Activated CD4-positive, alpha-beta T cell treated with anti-CD3 and anti-CD28 coated beads, Interleukin-2, amount 10 ng/mL, durations not matched to agents 7 days and 5 days (primary cell): ENCODE measurements around the gene NKAIN2. TPM values are rescaled to one million over a fixed set of nuclear protein-coding genes. Genes with fewer than 3 reads are reported as not detected.

Experiments used
- CTCF ChIA-PET: fragments of 350-600 bp; sonication (Branson Sonifier 250); formaldehyde crosslinking; loops from one replicate; lab custom pipeline; 2021; ENCODE audit warnings: antibody characterized with exemption; lab: Charles Lee
- POLR2A ChIA-PET: fragments of 350-600 bp; sonication (Branson Sonifier 250); formaldehyde crosslinking; loops from one replicate; lab custom pipeline; 2021; ENCODE audit warnings: antibody characterized with exemption; lab: Charles Lee
- DNase-seq: peaks from one replicate; pipeline ENCODE4 v3.0.0-alpha.2; 2020
- H3K27ac Mint-ChIP-seq: one replicate; pipeline ENCODE4 v1.8.0; 2021; ENCODE audit warnings: mild to moderate bottlenecking, moderate library complexity, mixed read lengths
- H3K27me3 Mint-ChIP-seq: one replicate; pipeline ENCODE4 v1.8.0; 2021; ENCODE audit warnings: mixed read lengths
- H3K36me3 Mint-ChIP-seq: one replicate; pipeline ENCODE4 v1.8.0; 2021; ENCODE audit warnings: low read depth, mixed read lengths
- H3K4me1 Mint-ChIP-seq: one replicate; pipeline ENCODE4 v1.8.0; 2021; ENCODE audit warnings: mixed read lengths
- H3K4me3 Mint-ChIP-seq: one replicate; pipeline ENCODE4 v1.8.0; 2021; ENCODE audit warnings: mild to moderate bottlenecking, moderate library complexity, mixed read lengths
- H3K9me3 Mint-ChIP-seq: one replicate; pipeline ENCODE4 v1.8.0; 2021; ENCODE audit warnings: mixed read lengths
- total RNA-seq, 2 experiments: library from RNA; stranded (reverse); gene quantifications; one replicate each; pipeline ENCODE4 v1.2.3, GENCODE V29; 2021

Gene NKAIN2
- total RNA-seq, 2 experiments from 2014 or later = not detected

DNA sequence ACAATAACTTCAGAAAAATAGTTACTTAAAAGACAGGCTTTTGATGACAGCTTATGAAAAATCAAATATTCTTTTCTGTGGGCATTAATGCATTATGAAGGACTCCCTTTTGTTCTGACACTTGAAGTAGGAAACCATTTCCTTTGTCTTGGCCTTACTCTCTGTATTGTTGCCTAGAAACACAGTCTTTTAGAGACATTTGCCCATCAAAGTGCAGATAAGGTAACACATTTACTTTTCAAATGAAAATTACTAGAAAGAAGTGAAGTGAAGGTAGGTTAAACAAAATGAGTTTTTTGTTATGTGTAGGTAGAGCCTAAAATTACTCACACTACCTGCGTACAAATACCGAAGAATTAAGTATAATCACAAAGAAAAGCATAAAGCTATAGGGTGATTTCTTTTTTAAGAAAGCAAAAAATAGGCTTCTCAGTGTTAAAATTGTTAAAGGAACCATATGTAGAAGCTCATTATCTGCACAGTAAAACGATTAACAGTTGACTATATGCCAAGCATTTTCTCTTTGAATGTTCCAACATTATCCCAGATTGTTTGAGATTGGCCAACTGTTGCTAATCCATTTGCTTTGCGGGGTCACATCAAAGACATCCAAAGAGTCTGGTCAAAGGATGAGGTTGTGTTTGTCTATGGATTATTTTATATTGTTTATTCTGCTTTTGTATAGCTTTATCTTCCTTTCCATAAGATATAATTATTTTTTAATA, 616.6 kb downstream of the NKAIN2 start:
- ChIA-PET POLR2A (no interaction called here), CTCF (no interaction called here)
- H3K27me3 Mint-ChIP-seq = no peaks in the 10 kb centered on the region

DNA sequence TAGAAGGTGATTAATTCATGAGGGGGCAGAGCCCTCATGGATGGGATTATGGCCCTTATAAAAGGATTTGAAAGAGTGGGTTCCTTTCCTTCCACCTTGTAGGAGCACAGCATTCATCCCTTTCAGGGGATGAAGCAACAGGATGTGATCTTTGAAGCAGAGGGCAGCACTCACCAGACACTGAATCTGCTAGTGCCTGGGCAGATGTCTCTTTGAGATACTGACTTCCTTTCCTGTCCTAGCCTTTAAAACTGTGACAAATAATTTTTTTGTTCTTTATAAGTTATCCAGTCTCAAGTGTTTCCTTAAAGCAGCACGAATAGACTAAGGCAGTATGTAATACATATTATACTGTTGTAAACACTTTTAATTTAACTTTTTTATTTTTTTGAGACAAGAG, 620.0 kb downstream of the NKAIN2 start:
- Mint-ChIP-seq H3K9me3 (no peaks in the 10 kb centered on the region), H3K27ac (no peak overlapping the region), H3K4me3 (no peak overlapping the region), H3K36me3 (no peaks in the 10 kb centered on the region), H3K4me1 (no peaks in the 10 kb centered on the region), H3K27me3 (no peaks in the 10 kb centered on the region)
- ChIA-PET POLR2A (no interaction called here), CTCF (no interaction called here)
- DNase-seq = no peak

More for the DNA sequence above, 616.6 kb downstream of the NKAIN2 start:
- H3K27ac Mint-ChIP-seq = no peak overlapping the region
- no peak overlapping the region for H3K4me3 Mint-ChIP-seq
- no peaks in the 10 kb centered on the region for H3K4me1 Mint-ChIP-seq
- DNase-seq = no peak
- no peaks in the 10 kb centered on the region for H3K36me3 Mint-ChIP-seq
- H3K9me3 Mint-ChIP-seq = no peaks in the 10 kb centered on the region

DNA sequence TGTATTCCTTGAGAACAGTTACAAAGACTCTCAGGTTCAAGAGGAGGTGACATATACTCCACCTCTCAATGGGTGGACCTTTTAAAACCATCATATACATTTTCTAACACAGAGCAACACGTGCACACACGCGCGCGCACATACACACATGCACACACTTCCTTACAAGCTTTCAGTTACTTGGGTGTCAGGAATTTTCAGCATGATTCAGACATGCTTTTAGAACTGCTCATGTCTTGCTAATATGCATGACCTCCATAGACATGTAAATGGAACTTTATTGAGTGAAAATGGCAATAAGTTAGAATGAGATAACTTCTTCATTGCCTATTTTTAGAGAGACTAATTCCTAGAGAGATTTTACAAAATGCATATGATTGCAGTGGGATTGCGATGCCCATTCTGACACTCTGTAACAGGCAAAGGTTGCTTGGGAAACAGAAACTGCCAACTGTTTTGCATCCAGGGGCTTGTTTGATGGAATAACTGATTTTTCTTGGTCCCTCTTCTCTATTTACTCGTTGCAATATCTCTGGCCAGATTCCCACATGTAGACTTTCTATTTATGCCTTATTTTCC, 627.2 kb downstream of the NKAIN2 start:
- no peak for DNase-seq
- no peaks in the 10 kb centered on the region for H3K27me3 Mint-ChIP-seq
- no peak overlapping the region for H3K4me3 Mint-ChIP-seq
- no peak overlapping the region for H3K27ac Mint-ChIP-seq
- no peaks in the 10 kb centered on the region for H3K4me1 Mint-ChIP-seq
- no peaks in the 10 kb centered on the region for H3K9me3 Mint-ChIP-seq
- H3K36me3 Mint-ChIP-seq = no peaks in the 10 kb centered on the region
- CTCF ChIA-PET = no interaction called here
- POLR2A ChIA-PET = no interaction called here

DNA sequence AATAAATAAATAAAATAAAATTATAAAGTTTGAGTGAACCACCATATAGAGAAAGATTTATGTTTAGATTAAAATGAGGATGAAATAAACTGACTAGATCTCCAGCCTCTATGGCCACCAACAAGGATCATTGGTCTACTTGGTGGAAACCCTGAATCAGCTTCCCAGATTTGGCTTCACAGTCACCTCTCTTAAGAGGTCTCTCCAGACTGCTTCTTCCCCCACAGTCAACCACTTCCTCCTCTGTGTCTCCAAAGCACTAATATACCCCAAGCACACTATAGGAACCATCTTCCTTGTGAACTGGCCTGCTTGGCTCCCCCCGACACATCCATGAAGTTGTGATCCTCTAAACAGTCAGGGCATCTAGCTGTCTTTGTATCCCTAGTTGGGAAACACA, 629.0 kb downstream of the NKAIN2 start:
- CTCF ChIA-PET = no interaction called here
- Mint-ChIP-seq H3K27ac (no peak overlapping the region), H3K4me3 (no peak overlapping the region), H3K36me3 (no peaks in the 10 kb centered on the region), H3K4me1 (no peaks in the 10 kb centered on the region), H3K9me3 (no peaks in the 10 kb centered on the region), H3K27me3 (no peaks in the 10 kb centered on the region)
- POLR2A ChIA-PET = no interaction called here
- no peak for DNase-seq

DNA sequence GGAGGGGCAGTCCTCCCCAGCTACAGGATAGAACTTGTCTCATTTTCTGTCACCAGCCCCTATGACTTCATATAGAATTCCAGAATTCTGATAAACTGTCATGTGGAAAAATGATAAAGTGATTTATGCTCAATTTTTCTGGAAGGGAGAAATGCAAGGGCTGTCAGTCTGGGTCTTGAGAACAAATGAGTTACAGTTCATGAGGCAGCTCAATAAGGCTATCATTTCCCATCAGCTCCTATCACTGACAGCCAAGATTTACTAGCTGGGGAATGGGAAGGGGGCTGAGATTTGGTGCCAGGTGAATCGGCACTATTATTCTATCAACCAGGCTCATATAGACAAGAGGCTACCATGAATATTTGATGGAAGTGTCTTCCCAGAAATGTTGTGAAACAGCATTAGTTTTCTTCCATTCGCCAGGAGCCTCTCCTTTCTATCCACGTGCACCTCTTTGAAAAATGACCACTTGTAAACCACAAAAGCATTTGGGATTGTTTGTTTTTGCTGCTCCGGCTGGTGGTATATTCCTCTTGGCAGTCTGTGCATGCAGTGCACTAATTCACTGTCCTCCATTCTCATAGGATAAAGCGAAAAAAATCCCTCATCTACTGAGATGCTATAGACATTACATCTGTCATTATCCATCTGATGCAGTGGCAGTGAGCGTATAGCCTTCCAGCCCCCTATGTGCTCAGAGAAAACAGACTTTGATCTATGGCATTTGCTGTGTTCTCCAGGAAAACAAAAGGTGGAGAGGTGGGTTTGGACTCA, 629.9 kb downstream of the NKAIN2 start:
- no peaks in the 10 kb centered on the region for H3K36me3 Mint-ChIP-seq

DNA sequence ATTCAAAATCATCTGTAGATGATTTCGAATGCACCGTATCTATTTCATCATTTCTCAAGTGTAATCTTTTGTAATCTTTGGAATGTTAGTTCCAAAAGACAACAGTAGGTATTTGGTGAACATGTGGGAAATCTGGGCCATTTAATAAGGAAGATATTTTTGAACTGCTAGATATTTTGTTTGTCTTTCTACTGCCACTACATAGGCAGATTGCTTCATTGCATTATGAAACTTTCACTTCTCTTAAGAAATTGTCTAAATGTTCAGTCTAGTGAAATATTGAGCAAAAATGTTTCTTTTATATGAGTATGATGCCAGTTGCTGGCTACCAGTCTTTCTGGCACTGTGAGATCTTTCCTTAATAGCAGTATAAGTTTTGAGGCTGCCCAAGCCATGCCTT, 630.8 kb downstream of the NKAIN2 start:
- Mint-ChIP-seq H3K27me3 (no peaks in the 10 kb centered on the region), H3K36me3 (no peaks in the 10 kb centered on the region), H3K4me3 (no peak overlapping the region), H3K9me3 (no peaks in the 10 kb centered on the region), H3K27ac (no peak overlapping the region), H3K4me1 (no peaks in the 10 kb centered on the region)
- POLR2A ChIA-PET = no interaction called here
- DNase-seq = no peak
- CTCF ChIA-PET = no interaction called here

More for the DNA sequence above, 629.9 kb downstream of the NKAIN2 start:
- ChIA-PET CTCF (no interaction called here), POLR2A (no interaction called here)
- no peaks in the 10 kb centered on the region for H3K27me3 Mint-ChIP-seq
- H3K4me1 Mint-ChIP-seq = no peaks in the 10 kb centered on the region
- no peak overlapping the region for H3K27ac Mint-ChIP-seq
- no peak overlapping the region for H3K4me3 Mint-ChIP-seq
- H3K9me3 Mint-ChIP-seq = no peaks in the 10 kb centered on the region
- no peak for DNase-seq

DNA sequence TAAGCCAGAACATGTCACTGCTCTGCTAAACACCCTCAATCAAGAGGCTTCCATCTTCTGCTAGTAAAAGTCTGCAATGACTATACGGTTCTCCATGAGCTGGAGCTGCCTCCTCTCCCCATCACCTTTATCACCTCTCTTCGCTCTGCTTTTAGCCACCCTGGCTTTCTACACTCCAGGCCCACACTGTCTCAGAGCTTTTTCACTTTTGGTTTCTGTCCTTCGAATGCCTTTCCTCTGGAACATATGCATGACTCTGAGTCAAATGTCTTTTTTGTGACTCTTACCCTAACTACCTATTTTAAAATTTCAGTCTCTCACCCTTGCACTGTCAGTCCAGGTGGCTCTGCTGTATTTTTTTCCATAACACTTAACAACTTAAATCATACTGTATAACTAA, 633.1 kb downstream of the NKAIN2 start:
- ChIA-PET POLR2A (no interaction called here), CTCF (no interaction called here)
- Mint-ChIP-seq H3K9me3 (no peaks in the 10 kb centered on the region), H3K36me3 (no peaks in the 10 kb centered on the region), H3K4me3 (no peak overlapping the region), H3K27ac (no peak overlapping the region), H3K27me3 (no peaks in the 10 kb centered on the region), H3K4me1 (no peaks in the 10 kb centered on the region)
- no peak for DNase-seq

DNA sequence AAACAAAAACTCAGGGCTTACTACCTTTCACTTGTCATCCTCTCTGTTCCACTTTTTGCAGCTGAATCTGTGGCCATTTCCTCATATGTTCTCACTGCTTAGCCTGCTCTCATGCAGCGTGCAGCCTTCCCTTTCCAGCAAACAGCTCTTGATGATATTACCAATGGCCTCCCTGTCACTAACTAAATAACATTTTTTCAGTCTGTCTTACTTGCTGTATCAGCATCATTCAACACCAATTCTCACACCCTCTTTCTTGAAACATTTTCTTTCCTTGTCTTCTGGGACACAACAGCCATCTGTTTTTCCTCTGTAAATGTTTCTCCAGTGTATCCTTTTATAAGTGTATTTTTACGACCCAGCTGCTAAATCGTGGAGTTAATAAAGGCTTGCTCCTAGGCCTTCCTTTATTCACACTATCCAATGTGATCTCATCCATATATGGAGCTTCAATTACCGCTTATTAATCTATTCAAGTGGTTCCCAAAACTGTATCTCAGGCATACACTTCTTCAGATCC, 634.9 kb downstream of the NKAIN2 start:
- Mint-ChIP-seq H3K27ac (no peak overlapping the region), H3K27me3 (no peaks in the 10 kb centered on the region), H3K9me3 (no peaks in the 10 kb centered on the region), H3K4me1 (no peaks in the 10 kb centered on the region), H3K36me3 (no peaks in the 10 kb centered on the region), H3K4me3 (no peak overlapping the region)
- POLR2A ChIA-PET = no interaction called here
- no peak for DNase-seq
- CTCF ChIA-PET = interaction anchor here (1.1 kb wide), 1 partner anchor 12 kb away, joined by 4 read pairs; no protein-coding TSS in a partner anchor

DNA sequence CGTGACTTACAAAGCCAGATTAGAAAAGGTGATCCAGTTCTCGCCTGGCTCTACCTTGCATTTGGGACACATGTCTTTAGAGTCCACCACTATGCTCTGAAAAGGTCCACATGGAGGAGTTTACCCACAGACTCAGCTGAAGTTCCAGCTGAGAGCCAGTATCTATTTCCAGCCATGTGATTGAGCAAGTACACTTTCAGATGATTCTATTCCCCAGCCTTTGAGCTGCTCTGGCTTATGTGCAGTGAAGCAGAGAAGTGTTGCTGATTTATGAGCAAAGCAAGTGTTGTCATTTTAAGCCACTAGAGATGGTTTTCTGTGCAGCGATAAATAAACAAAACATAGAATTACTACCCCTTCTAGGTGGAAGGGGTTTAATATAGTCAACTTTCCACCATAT, 637.8 kb downstream of the NKAIN2 start:
- Mint-ChIP-seq H3K4me1 (no peaks in the 10 kb centered on the region), H3K27me3 (no peaks in the 10 kb centered on the region), H3K27ac (no peak overlapping the region), H3K4me3 (no peak overlapping the region), H3K36me3 (no peaks in the 10 kb centered on the region), H3K9me3 (no peaks in the 10 kb centered on the region)
- POLR2A ChIA-PET = no interaction called here
- DNase-seq = no peak
- CTCF ChIA-PET = no interaction called here

DNA sequence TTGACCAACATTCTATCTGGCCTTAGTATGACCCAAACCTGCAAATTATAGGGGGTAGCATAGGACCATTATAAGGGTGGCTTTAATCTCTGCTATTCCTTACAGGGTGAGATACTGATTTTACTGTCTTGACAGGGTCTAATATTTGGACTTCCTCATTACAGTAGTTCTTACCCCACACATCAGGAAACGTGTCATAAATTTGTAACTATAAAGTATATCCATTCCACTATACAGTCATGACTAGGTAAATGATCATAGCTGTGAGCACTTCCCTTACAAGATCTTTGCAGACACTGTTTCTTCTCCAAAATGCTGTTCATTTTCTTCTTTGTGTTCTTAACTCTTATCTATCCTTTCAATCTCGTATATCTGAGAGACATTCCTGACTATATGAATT, 639.9 kb downstream of the NKAIN2 start:
- no peak for DNase-seq
- POLR2A ChIA-PET = no interaction called here
- H3K4me1 Mint-ChIP-seq = no peaks in the 10 kb centered on the region
- no peak overlapping the region for H3K4me3 Mint-ChIP-seq
- H3K9me3 Mint-ChIP-seq = no peaks in the 10 kb centered on the region
- no peaks in the 10 kb centered on the region for H3K36me3 Mint-ChIP-seq
- H3K27ac Mint-ChIP-seq = no peak overlapping the region
- no peaks in the 10 kb centered on the region for H3K27me3 Mint-ChIP-seq
- CTCF ChIA-PET = no interaction called here

DNA sequence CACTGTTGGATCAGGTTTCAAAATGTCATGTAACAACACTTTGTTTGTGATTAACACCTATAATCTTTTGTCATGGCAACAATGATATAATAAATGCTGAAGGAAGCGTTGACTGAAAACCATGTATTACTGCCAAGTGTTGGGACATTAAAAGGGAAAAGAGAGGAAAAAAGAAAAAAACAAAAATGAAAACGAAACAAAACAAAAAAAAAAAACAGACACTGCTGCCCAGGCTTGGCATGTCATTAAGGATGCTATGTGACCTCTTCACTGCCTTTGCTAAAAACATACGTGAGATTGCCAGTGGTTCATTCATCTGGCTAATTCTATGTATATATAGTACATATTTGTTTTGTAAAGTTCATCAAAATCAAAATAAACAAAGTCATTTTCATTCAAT, 641.9 kb downstream of the NKAIN2 start:
- H3K4me3 Mint-ChIP-seq = no peak overlapping the region
- H3K27me3 Mint-ChIP-seq = no peaks in the 10 kb centered on the region
- ChIA-PET CTCF (no interaction called here), POLR2A (no interaction called here)
- no peak overlapping the region for H3K27ac Mint-ChIP-seq
- no peaks in the 10 kb centered on the region for H3K4me1 Mint-ChIP-seq
- no peaks in the 10 kb centered on the region for H3K36me3 Mint-ChIP-seq
- no peaks in the 10 kb centered on the region for H3K9me3 Mint-ChIP-seq
- DNase-seq = no peak

DNA sequence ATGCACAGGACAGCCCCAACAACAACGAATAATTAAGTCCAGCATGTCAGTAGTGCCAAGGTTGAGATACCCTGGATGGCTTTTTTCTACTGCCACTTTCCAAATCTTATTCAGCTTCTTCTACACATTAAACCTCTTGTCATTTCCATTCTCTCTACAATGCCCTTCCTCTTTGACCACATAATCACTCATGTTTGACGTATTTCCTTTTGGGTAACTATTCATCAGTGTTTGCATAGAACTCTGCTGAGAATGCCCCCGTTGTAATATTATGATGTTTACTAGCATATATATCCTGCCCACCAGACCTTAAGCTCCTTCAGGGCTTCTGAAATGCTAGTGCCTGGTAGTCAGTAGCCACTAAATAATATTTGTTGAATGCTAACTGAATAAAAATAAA, 643.3 kb downstream of the NKAIN2 start:
- Mint-ChIP-seq H3K9me3 (no peaks in the 10 kb centered on the region), H3K4me3 (no peak overlapping the region), H3K27ac (no peak overlapping the region), H3K36me3 (no peaks in the 10 kb centered on the region), H3K27me3 (no peaks in the 10 kb centered on the region), H3K4me1 (no peaks in the 10 kb centered on the region)
- ChIA-PET POLR2A (no interaction called here), CTCF (no interaction called here)
- no peak for DNase-seq

DNA sequence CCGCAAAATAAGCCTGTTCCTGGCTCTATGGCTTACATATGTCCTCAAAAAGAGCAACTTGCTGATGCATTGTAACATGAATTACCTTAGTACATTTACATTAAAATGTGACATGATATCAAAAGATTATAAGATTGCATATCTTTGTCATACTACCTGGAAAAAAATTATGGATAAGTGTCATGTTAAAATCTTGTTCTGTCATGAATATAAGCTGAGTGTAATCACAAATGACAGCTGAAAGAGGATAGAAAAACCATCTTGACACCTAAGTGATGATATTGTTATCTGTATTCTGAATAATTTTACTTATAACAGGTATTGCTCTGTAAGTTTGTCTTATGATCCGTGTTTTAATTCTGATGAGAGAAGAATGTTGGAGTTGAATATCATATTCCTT, 655.6 kb downstream of the NKAIN2 start:
- Mint-ChIP-seq H3K9me3 (no peaks in the 10 kb centered on the region), H3K36me3 (no peaks in the 10 kb centered on the region), H3K27ac (no peak overlapping the region), H3K27me3 (no peaks in the 10 kb centered on the region), H3K4me1 (no peaks in the 10 kb centered on the region), H3K4me3 (no peak overlapping the region)
- POLR2A ChIA-PET = no interaction called here
- CTCF ChIA-PET = no interaction called here
- DNase-seq = no peak
